Testis (tissue), 2 donors: Measurements from ENCODE around the gene BEND7.

Experiments used
- POLR2A ChIP-seq: fragments of 450-650 bp; IDR thresholded peaks from one replicate; pipeline ENCODE4 v1.6.1; 2017; ENCODE audit warnings: antibody characterized with exemption, mild to moderate bottlenecking, moderate library complexity
- TF ChIP-seq, protein P1 (sequence below), 3 experiments: fragments of 450-650 bp in 2 of 3; fragments of 200-600 bp in 1 of 3; sonication (generic) in 1 of 3; IDR thresholded peaks; one replicate each; pipeline ENCODE4 v1.5.1; 2016 to 2019; ENCODE audit warnings: antibody characterized with exemption in 3 of 3, mild to moderate bottlenecking in 2 of 3, moderate library complexity in 1 of 3

- TF ChIP-seq, protein P1, sequence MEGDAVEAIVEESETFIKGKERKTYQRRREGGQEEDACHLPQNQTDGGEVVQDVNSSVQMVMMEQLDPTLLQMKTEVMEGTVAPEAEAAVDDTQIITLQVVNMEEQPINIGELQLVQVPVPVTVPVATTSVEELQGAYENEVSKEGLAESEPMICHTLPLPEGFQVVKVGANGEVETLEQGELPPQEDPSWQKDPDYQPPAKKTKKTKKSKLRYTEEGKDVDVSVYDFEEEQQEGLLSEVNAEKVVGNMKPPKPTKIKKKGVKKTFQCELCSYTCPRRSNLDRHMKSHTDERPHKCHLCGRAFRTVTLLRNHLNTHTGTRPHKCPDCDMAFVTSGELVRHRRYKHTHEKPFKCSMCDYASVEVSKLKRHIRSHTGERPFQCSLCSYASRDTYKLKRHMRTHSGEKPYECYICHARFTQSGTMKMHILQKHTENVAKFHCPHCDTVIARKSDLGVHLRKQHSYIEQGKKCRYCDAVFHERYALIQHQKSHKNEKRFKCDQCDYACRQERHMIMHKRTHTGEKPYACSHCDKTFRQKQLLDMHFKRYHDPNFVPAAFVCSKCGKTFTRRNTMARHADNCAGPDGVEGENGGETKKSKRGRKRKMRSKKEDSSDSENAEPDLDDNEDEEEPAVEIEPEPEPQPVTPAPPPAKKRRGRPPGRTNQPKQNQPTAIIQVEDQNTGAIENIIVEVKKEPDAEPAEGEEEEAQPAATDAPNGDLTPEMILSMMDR (IDR thresholded peaks at IDR 0.05): no peak
- TF ChIP-seq POLR2A: no peak
Measured at GRCh38 chr10:13559124-13559700, 30.4 kb upstream of the BEND7 start.
